LHCN-M2 (cell line): Measurements from ENCODE around the gene SLC25A41. TPM values are rescaled to one million over a fixed set of nuclear protein-coding genes. Genes with fewer than 3 reads are reported as not detected.
"Not testable (repeated sequence)": the region's sequence is repeated elsewhere in the genome, so short reads cannot be mapped to it uniquely, and the experiment has no call there.

ENCODE experiments used
- DNase-seq: peaks from one replicate; pipeline ENCODE4 v3.0.0-alpha.2; 2012; ENCODE audit warnings: low read depth
- total RNA-seq: library from RNA; depleted of rRNA; stranded (reverse); fragments of >200 nt; gene quantifications from 2 replicates; pipeline ENCODE4 v1.2.3, GENCODE V29; 2014

The SLC25A41 gene
- total RNA-seq, 1 experiment from 2014 or later = not detected

- not testable (repeated sequence) for DNase-seq
Observed at GRCh38 chr19:6428692-6429418, 4.7 kb downstream of the SLC25A41 start.

DNA sequence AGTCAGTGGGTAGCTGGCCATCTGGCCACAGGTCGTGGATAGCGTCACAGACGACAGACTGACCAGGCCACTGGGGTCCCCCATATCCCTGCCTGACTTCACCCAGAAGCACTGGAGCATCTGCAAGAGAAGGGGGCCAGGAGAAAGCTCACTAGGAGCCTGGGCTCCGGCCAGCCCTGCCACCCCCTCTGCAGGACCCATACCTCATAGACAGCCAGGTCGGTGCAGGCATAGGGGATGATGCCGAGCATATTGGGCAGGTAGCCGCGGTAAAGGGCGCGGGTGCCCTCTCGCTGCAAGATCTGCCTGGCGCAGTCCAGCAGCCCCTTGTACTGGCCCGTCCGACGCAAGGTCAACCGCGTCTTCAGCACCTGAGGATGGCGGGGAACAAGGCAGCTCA is 6.4 kb downstream of the SLC25A41 start:
- DNase-seq = no peak

- no peak for DNase-seq
Observed at GRCh38 chr19:6425732-6426620, 7.6 kb downstream of the SLC25A41 start.

- DNase-seq = peak; percentile 100
Observed at GRCh38 chr19:6424939-6425731, 8.4 kb downstream of the SLC25A41 start.

- DNase-seq = no peak
Observed at GRCh38 chr19:6424195-6424938, 9.2 kb downstream of the SLC25A41 start, which contains the start of gene KHSRP. TSS of gene KHSRP (minus strand) at chr19:6424811. CDS start at chr19:6424701, 110 bp downstream.

- DNase-seq = peak; percentile 53
Observed at GRCh38 chr19:6423499-6424194, 9.9 kb downstream of the SLC25A41 start.

GRCh38 chr19:6421075-6422014 is 12.2 kb downstream of the SLC25A41 start:
- no peak for DNase-seq

DNA sequence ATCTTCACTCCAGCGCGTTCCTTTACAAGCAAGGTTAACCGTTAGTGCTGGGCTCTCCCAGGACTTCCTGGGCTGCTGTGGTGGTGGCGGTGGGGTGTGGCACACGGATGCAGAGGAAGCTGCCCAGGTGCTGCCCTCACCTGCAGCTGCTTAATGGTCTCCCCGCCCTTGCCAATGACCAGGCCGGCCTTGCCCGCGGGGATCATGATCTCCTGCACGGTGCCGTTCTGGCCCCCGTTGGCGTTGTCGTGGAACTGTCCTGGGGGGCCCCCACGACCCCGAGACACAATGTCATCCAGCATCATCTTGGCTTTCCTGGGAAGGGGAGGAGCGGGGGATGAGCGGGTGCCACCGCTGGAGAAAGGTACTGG is 15.0 kb downstream of the SLC25A41 start:
- no peak for DNase-seq

GRCh38 chr19:6417713-6418561 is 15.6 kb downstream of the SLC25A41 start:
- DNase-seq = no peak

DNA sequence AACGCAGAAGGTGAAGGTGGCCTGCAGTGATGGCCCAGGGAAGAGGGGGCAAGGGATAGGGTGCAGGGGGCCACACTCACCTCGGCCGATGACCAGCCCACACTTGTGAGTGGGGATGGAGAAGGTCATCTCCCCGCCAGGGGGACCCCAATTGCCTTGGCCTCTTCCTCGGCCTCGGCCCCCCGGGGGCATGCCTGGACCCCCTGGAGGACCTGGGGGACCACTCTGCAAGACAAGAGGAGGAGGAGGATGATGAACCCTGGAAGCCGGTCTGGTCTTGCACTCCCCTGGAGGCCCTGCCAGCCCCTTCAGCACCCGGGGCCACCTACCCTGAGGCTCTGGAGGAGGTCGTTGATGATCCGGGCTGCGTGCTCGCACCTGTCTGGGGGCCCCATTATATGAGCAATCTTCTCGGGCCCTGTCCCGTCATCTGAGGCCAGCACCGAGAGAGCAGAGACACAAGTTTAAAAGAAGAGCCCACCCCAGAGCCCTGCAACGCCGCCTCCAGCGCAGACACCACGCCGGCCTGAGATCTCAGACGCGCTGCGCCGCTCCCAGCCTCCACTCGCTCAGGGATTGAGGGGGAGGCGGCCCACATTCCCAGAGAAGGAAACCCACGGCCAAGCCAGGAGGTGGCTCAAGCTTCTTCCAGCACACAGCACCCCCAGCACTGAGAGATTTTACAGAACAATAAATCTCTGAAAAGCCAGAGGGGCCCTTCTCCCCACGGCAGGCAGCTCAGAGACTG is 16.7 kb downstream of the SLC25A41 start:
- no peak for DNase-seq

DNA sequence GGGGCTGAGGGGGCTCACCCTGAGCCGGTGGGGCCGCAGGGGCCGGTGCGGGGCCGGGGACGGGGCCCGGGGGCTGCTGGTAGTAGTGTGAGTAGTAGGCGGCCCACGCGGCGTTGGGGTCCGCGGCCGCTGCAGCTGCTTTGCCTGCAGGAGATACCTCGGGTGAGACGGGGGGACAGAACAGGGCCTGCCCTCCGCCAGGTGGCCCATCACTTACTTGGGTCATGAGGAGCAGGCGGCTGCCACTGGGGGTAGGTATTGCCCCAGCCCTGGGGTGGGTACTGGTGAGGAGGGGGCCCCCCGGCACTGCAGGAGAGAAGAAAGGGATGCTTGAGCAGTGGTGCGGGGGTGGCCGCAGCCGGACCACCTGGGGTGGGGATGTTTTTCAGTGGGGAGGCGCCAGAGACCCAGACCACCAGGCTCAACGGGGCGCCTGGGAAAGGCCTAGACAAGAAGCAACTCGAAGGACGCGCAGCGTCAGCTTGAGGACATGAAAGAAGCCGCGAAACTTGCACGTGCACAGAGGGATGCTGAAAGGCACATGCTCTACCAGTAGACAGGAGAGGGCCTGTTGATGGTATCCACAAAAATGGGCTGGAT is 17.9 kb downstream of the SLC25A41 start:
- DNase-seq = no peak

- DNase-seq = no peak
Observed at GRCh38 chr19:6414793-6415590, 18.6 kb downstream of the SLC25A41 start.

DNA sequence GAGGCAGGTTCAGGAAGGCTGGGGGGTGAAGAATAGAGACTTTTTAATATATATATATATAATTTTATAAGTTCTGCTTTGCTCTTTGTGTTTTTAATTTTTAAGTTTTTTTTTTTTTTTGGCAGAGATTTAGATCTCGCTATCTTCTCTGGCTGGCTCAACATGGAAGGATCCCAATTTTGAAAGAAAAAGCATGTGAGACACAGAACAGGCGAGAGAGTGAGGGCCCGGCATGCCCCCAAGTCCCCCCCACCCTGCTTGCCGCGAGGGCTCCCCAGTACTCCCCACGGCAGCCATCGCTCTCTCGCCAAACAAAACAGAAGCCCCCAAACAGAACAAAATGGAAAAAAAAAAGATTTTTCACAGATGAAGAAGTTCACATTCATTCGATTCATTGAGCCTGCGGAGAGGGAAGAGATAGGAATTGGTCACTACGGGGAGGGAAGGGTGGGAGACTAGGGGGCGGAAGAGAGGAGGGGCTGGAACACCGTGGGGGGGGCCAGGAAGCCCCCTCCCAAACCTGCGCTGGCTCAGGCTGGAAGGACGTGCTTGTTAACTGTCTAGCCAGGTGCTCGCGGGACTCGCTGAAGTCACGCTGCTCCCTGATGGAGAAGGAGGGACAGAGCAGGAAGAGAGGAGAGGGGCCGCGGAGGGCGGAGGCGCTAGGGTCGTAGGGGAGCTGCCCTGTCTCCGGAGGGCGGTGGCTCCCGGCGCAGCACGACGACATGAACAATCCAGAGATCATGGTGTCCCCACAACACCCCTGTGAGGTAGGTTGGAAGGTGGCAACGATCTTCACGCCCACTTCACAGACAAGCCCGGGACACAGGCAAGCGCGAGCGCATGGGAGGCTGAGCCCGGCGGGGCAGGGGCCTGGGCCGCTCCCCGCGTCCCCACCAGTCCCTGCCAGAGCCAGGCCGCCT is 19.6 kb downstream of the SLC25A41 start:
- DNase-seq = no peak

GRCh38 chr19:6413291-6413690 is 20.3 kb downstream of the SLC25A41 start:
- DNase-seq = no peak

GRCh38 chr19:6412447-6413091 is 21.0 kb downstream of the SLC25A41 start:
- DNase-seq = no peak
